ENCODE results near the gene PRRC2B. TPM values are rescaled to one million over a fixed set of nuclear protein-coding genes. Genes with fewer than 3 reads are reported as not detected.

The PRRC2B gene
- total and polyA plus RNA-seq, 2 of the 13 experiments (the other 11 are each of a cell fraction or from before 2014, with no cell fraction given): 20.8 to 37.4 TPM

DNA sequence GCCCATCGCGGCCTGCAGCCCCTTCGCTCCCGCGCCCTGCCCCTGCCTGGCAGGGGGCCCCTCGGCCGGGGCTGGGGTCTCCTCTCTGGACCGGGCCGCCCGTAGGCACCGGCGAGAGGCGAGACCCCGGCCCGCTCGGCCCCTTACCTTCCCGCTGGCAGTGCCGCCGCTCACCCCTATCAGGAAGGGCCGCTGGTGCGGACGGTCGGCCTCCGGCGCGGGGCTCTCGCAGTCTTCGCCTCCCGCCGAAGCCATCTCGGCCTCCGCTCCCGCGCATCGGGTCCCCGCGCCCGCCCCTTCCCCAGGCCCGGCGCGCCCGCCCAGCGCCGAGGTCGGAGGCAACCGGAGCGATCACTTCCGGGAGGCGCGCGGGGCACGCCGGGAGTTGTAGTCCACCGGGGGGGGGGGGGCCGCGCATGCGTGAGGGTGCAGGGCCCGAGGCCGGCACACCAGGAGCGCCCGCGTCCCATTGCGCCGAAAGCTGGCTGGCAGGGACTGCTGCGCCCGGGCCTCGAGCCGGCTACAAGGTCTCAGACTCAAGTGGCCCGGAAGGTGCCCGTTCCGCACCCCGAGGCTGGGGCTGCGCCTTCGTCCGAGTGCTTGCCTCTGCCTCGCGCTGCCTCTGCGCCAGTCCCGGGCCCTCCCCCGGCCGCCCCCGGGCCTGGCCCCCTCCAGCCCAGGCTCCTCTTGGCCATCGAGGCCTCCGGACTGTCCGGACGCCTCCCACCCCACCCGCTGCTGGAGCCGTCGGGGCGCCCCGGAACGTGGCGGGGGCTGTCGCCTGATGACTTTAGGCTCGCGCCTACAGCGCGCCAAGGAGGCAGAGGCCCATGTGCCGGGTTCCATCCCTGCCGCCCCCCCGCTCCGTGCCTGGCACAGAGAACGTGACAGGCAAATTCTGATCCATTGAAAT, 137.3 kb downstream of the PRRC2B start, which contains the start of gene UCK1:
TSS of gene UCK1 (minus strand) at position 344 of the 913 bp plus-strand sequence. CDS start at position 255, 89 bp downstream.
- Histone ChIP-seq H3K79me2 (ENCODE audit: insufficient read depth, low read length) (peaks cover 6% of the 10 kb centered on the region), H3K4me3 (replicated peaks in 1 of 3; ENCODE audit: insufficient read depth in 1 of 3, low read depth in 2 of 3, low read length in 3 of 3) (peak within 1 kb of the TSS; percentile 52 to 87 (median 78)), H3K4me2 (ENCODE audit: low read depth, low read length) (peak within 1 kb of the TSS; percentile 98), H3K36me3 (replicated peaks in 1 of 2; ENCODE audit: control insufficient read depth in 1 of 2, insufficient read depth in 2 of 2, low read length in 2 of 2) (peaks cover 3 to 19% of the 10 kb centered on the region in 2 experiments; a peak in 3 of 5 replicates), H3K9me3 (ENCODE audit: low read length) (no peaks in the 10 kb centered on the region), H2AFZ (ENCODE audit: low read length) (no peak within 1 kb of the TSS), H3K4me1 (ENCODE audit: insufficient read depth, low read length) (peaks cover 23% of the 10 kb centered on the region), H3K27ac (ENCODE audit: extremely low read length, insufficient read depth, low read length) (peak within 1 kb of the TSS; percentile 42), H3K9ac (ENCODE audit: insufficient read depth, low read depth, low read length) (peak within 1 kb of the TSS; percentile 76), H3K27me3 (ENCODE audit: control insufficient read depth in 1 of 2, insufficient read depth in 2 of 2, low read length in 2 of 2) (peaks cover 3 to 21% of the 10 kb centered on the region in 2 experiments; a peak in 3 of 5 replicates), H4K20me1 (ENCODE audit: insufficient read depth, low read length) (no peaks in the 10 kb centered on the region)
- peak; percentile 81 for ATAC-seq
- DNase-seq (ENCODE audit: low spot score): peak; percentile 42
- 77% methylated on average over 22 of the region's 103 CpGs for WGBS (ENCODE audit: low lambda C conversion rate)
- in situ Hi-C loops (cut with HindIII; ENCODE audit: extremely low pct_ligation_motif_present, low pct_unique_long_range_greater_than_20kb): no loop called here
- ChIA-PET POLR2A (interaction anchor here (0.9 to 1.3 kb wide), 2 partner anchors 14 to 15 kb away, joined by 3 read pairs; partner anchors contain the start of gene PRRT1B), CTCF (ENCODE audit: low intra/inter-chr PET ratio, low total read pairs) (no interaction called here)
- intact Hi-C loops (cut with micrococcal nuclease; ENCODE audit: unreplicated experiment): no loop called here
- no TSS peak for BruUV-seq (replicated peaks)
- no peak for FAIRE-seq
- TF ChIP-seq IRX3 (CRISPR knock-in tag; IDR thresholded peaks at IDR 0.05; ENCODE audit: borderline replicate concordance, low read depth) (0 out of 2 replicates have a peak, but pooled peaks have one; percentile 24), E2F1 (CRISPR knock-in tag; IDR thresholded peaks at IDR 0.05) (peak; percentile 52; the same call in 1 of the 2 replicates), ZNF772 (CRISPR knock-in tag; IDR thresholded peaks at IDR 0.05) (peak; percentile 66; the same call in 1 of the 2 replicates), MAZ (IDR thresholded peaks at IDR 0.05; ENCODE audit: borderline replicate concordance, low read depth, low read length) (no peak), MAZ (CRISPR knock-in tag; IDR thresholded peaks at IDR 0.05; ENCODE audit: low read depth) (peak; percentile 78; the same call in 1 of the 2 replicates), ZFP36L2 (CRISPR knock-in tag; IDR thresholded peaks at IDR 0.05) (no peak), ZFP82 (CRISPR knock-in tag; IDR thresholded peaks at IDR 0.05; ENCODE audit: borderline replicate concordance) (no peak), KLF12 (CRISPR knock-in tag; IDR thresholded peaks at IDR 0.05; ENCODE audit: borderline replicate concordance) (peak; percentile 10; the same call in 1 of the 2 replicates), KDM2A (CRISPR knock-in tag; IDR thresholded peaks at IDR 0.05; ENCODE audit: borderline replicate concordance, low read depth) (peak; percentile 70), ZNF224 (CRISPR knock-in tag; IDR thresholded peaks at IDR 0.05) (0 out of 2 replicates have a peak, but pooled peaks have one; percentile 7), ZNF331 (CRISPR knock-in tag; IDR thresholded peaks at IDR 0.05) (0 out of 2 replicates have a peak, but pooled peaks have one; percentile 14), ETV5 (CRISPR knock-in tag; IDR thresholded peaks at IDR 0.05; ENCODE audit: borderline replicate concordance) (0 out of 2 replicates have a peak, but pooled peaks have one; percentile 28), POLR2A (IDR thresholded peaks at IDR 0.05; ENCODE audit: insufficient read depth in 1 of 2, low read depth in 2 of 2, low read length in 2 of 2) (peak; percentile 29 to 57; a peak in 1 of 4 replicates)
- TF ChIP-seq, protein P1, sequence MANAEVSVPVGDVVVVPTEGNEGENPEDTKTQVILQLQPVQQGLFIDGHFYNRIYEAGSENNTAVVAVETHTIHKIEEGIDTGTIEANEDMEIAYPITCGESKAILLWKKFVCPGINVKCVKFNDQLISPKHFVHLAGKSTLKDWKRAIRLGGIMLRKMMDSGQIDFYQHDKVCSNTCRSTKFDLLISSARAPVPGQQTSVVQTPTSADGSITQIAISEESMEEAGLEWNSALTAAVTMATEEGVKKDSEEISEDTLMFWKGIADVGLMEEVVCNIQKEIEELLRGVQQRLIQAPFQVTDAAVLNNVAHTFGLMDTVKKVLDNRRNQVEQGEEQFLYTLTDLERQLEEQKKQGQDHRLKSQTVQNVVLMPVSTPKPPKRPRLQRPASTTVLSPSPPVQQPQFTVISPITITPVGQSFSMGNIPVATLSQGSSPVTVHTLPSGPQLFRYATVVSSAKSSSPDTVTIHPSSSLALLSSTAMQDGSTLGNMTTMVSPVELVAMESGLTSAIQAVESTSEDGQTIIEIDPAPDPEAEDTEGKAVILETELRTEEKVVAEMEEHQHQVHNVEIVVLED (CRISPR knock-in tag; IDR thresholded peaks at IDR 0.05; ENCODE audit: borderline replicate concordance): peak; percentile 84
- TF ChIP-seq, protein P2, sequence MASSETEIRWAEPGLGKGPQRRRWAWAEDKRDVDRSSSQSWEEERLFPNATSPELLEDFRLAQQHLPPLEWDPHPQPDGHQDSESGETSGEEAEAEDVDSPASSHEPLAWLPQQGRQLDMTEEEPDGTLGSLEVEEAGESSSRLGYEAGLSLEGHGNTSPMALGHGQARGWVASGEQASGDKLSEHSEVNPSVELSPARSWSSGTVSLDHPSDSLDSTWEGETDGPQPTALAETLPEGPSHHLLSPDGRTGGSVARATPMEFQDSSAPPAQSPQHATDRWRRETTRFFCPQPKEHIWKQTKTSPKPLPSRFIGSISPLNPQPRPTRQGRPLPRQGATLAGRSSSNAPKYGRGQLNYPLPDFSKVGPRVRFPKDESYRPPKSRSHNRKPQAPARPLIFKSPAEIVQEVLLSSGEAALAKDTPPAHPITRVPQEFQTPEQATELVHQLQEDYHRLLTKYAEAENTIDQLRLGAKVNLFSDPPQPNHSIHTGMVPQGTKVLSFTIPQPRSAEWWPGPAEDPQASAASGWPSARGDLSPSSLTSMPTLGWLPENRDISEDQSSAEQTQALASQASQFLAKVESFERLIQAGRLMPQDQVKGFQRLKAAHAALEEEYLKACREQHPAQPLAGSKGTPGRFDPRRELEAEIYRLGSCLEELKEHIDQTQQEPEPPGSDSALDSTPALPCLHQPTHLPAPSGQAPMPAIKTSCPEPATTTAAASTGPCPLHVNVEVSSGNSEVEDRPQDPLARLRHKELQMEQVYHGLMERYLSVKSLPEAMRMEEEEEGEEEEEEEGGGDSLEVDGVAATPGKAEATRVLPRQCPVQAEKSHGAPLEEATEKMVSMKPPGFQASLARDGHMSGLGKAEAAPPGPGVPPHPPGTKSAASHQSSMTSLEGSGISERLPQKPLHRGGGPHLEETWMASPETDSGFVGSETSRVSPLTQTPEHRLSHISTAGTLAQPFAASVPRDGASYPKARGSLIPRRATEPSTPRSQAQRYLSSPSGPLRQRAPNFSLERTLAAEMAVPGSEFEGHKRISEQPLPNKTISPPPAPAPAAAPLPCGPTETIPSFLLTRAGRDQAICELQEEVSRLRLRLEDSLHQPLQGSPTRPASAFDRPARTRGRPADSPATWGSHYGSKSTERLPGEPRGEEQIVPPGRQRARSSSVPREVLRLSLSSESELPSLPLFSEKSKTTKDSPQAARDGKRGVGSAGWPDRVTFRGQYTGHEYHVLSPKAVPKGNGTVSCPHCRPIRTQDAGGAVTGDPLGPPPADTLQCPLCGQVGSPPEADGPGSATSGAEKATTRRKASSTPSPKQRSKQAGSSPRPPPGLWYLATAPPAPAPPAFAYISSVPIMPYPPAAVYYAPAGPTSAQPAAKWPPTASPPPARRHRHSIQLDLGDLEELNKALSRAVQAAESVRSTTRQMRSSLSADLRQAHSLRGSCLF (CRISPR knock-in tag; IDR thresholded peaks at IDR 0.05; ENCODE audit: borderline replicate concordance): no peak
